Activated CD4-positive, alpha-beta memory T cell treated with anti-CD3 and anti-CD28 coated beads, Interleukin-2, amount 10 ng/mL, durations not matched to agents 7 days and 5 days (primary cell): ENCODE measurements around the gene RSBN1L. TPM values are rescaled to one million over a fixed set of nuclear protein-coding genes. Genes with fewer than 3 reads are reported as not detected.
A peak's percentile ranks its signal among the peaks of the same experiment; 100 is the strongest.
"Not testable (repeated sequence)": the region's sequence is repeated elsewhere in the genome, so short reads cannot be mapped to it uniquely, and the experiment has no call there.

Source experiments
- CTCF ChIA-PET: fragments of 350-600 bp; sonication (Branson Sonifier 250); formaldehyde crosslinking; loops from one replicate; lab custom pipeline; 2021; ENCODE audit warnings: antibody characterized with exemption, inconsistent platforms; lab: Charles Lee
- POLR2A ChIA-PET: fragments of 350-600 bp; sonication (Branson Sonifier 250); formaldehyde crosslinking; loops from one replicate; lab custom pipeline; 2021; ENCODE audit warnings: antibody characterized with exemption; lab: Charles Lee
- DNase-seq: peaks from one replicate; pipeline ENCODE4 v3.0.0-alpha.2; 2020
- H3K27ac Mint-ChIP-seq: one replicate; pipeline ENCODE4 v1.8.0; 2021; ENCODE audit warnings: mild to moderate bottlenecking, mixed read lengths
- H3K27me3 Mint-ChIP-seq: one replicate; pipeline ENCODE4 v1.8.0; 2021; ENCODE audit warnings: mixed read lengths
- H3K36me3 Mint-ChIP-seq: one replicate; pipeline ENCODE4 v1.8.0; 2021; ENCODE audit warnings: low read depth, mixed read lengths
- H3K4me1 Mint-ChIP-seq: one replicate; pipeline ENCODE4 v1.8.0; 2021; ENCODE audit warnings: mixed read lengths
- H3K4me3 Mint-ChIP-seq: one replicate; pipeline ENCODE4 v1.8.0; 2021; ENCODE audit warnings: mild to moderate bottlenecking, mixed read lengths
- H3K9me3 Mint-ChIP-seq: one replicate; pipeline ENCODE4 v1.8.0; 2021; ENCODE audit warnings: mixed read lengths
- total RNA-seq, 2 experiments: library from RNA; stranded (reverse); gene quantifications; one replicate each; pipeline ENCODE4 v1.2.3, GENCODE V29; 2021

RSBN1L gene
- total RNA-seq: 10 to 100 TPM; 28.7 to 29.5 TPM

- CTCF ChIA-PET: interaction anchor here (0.6 to 3.7 kb wide), 7 partner anchors 9 to 324 kb away, joined by 3 to 12 read pairs (median 3); partner anchors contain the start of genes PHTF2 and TMEM60
- POLR2A ChIA-PET: interaction anchor here (0.6 to 3.0 kb wide), 16 partner anchors 9 to 238 kb away, joined by 3 to 23 read pairs (median 4); partner anchors contain the start of genes PHTF2 and TMEM60
- peak within 1 kb of the TSS; percentile 98 for H3K4me3 Mint-ChIP-seq
- peaks cover 30% of the 10 kb centered on the region for H3K36me3 Mint-ChIP-seq
- H3K9me3 Mint-ChIP-seq: peaks cover under 1% of the 10 kb centered on the region
- peak within 1 kb of the TSS; percentile 94 for H3K27ac Mint-ChIP-seq
- H3K27me3 Mint-ChIP-seq: no peaks in the 10 kb centered on the region
- H3K4me1 Mint-ChIP-seq: peaks cover 48% of the 10 kb centered on the region
- peak; percentile 99 for DNase-seq
These were observed at the start of gene RSBN1L for GRCh38 chr7:77696057-77696642. Gene RSBN1L (plus strand): TSS chr7:77696459. CDS start chr7:77696470, 11 bp downstream.

GRCh38 chr7:77648742-77649338 lies 47.4 kb upstream of the RSBN1L start:
- H3K27ac Mint-ChIP-seq: no peak overlapping the region
- H3K9me3 Mint-ChIP-seq: no peaks in the 10 kb centered on the region
- no peaks in the 10 kb centered on the region for H3K27me3 Mint-ChIP-seq
- H3K4me1 Mint-ChIP-seq: no peaks in the 10 kb centered on the region
- H3K36me3 Mint-ChIP-seq: no peaks in the 10 kb centered on the region
- H3K4me3 Mint-ChIP-seq: no peak overlapping the region
- ChIA-PET CTCF (interaction anchor here (0.7 to 1.9 kb wide), 4 partner anchors 8 to 371 kb away, joined by 5 to 7 read pairs (median 6); no protein-coding TSS in a partner anchor), POLR2A (no interaction called here)
- no peak for DNase-seq

GRCh38 chr7:77649716-77650349 lies 46.4 kb upstream of the RSBN1L start:
- Mint-ChIP-seq H3K27ac (no peak overlapping the region), H3K4me1 (no peaks in the 10 kb centered on the region), H3K9me3 (no peaks in the 10 kb centered on the region), H3K27me3 (no peaks in the 10 kb centered on the region), H3K4me3 (no peak overlapping the region), H3K36me3 (no peaks in the 10 kb centered on the region)
- DNase-seq: no peak
- ChIA-PET POLR2A (no interaction called here), CTCF (interaction anchor here (1.2 to 3.4 kb wide), 9 partner anchors 9 to 371 kb away, joined by 3 to 28 read pairs (median 8); partner anchors contain the start of gene RSBN1L)

GRCh38 chr7:77651575-77652162 lies 44.6 kb upstream of the RSBN1L start:
- H3K27me3 Mint-ChIP-seq: no peaks in the 10 kb centered on the region
- ChIA-PET POLR2A (interaction anchor here (1.6 kb wide), 1 partner anchor 46 kb away, joined by 5 read pairs; no protein-coding TSS in a partner anchor), CTCF (interaction anchor here (0.6 to 4.0 kb wide), 51 partner anchors 8 to 406 kb away, joined by 3 to 35 read pairs (median 4); partner anchors contain the start of genes PHTF2, RSBN1L and TMEM60)
- H3K9me3 Mint-ChIP-seq: no peaks in the 10 kb centered on the region
- peak; percentile 23 for DNase-seq
- H3K36me3 Mint-ChIP-seq: no peaks in the 10 kb centered on the region
- no peak overlapping the region for H3K4me3 Mint-ChIP-seq
- H3K4me1 Mint-ChIP-seq: no peaks in the 10 kb centered on the region
- H3K27ac Mint-ChIP-seq: no peak overlapping the region

GRCh38 chr7:77652826-77653225 lies 43.4 kb upstream of the RSBN1L start:
- not testable (repeated sequence) for H3K36me3 Mint-ChIP-seq, DNase-seq, H3K27ac Mint-ChIP-seq, H3K4me3 Mint-ChIP-seq, H3K9me3 Mint-ChIP-seq, H3K27me3 Mint-ChIP-seq, H3K4me1 Mint-ChIP-seq
- CTCF ChIA-PET: interaction anchor here (0.7 to 4.0 kb wide), 7 partner anchors 21 to 388 kb away, joined by 3 to 35 read pairs (median 5); no protein-coding TSS in a partner anchor
- POLR2A ChIA-PET: interaction anchor here (1.6 kb wide), 1 partner anchor 45 kb away, joined by 5 read pairs; no protein-coding TSS in a partner anchor

- CTCF ChIA-PET: interaction anchor here (1.0 to 4.0 kb wide), 5 partner anchors 20 to 387 kb away, joined by 3 to 24 read pairs (median 5); no protein-coding TSS in a partner anchor
- POLR2A ChIA-PET: no interaction called here
- no peak overlapping the region for H3K27ac Mint-ChIP-seq
- no peaks in the 10 kb centered on the region for H3K9me3 Mint-ChIP-seq
- no peaks in the 10 kb centered on the region for H3K27me3 Mint-ChIP-seq
- no peaks in the 10 kb centered on the region for H3K36me3 Mint-ChIP-seq
- no peak for DNase-seq
- H3K4me1 Mint-ChIP-seq: no peaks in the 10 kb centered on the region
- H3K4me3 Mint-ChIP-seq: no peak overlapping the region
These were observed 42.7 kb upstream of the RSBN1L start for GRCh38 chr7:77653572-77653971.

GRCh38 chr7:77655356-77655755 lies 40.9 kb upstream of the RSBN1L start:
- no peaks in the 10 kb centered on the region for H3K36me3 Mint-ChIP-seq
- no peak for DNase-seq
- no peak overlapping the region for H3K4me3 Mint-ChIP-seq
- CTCF ChIA-PET: interaction anchor here (0.6 to 3.7 kb wide), 4 partner anchors 102 to 385 kb away, joined by 3 to 24 read pairs (median 3); no protein-coding TSS in a partner anchor
- POLR2A ChIA-PET: no interaction called here
- H3K27me3 Mint-ChIP-seq: no peaks in the 10 kb centered on the region
- no peaks in the 10 kb centered on the region for H3K4me1 Mint-ChIP-seq
- H3K9me3 Mint-ChIP-seq: no peaks in the 10 kb centered on the region
- no peak overlapping the region for H3K27ac Mint-ChIP-seq

- POLR2A ChIA-PET: no interaction called here
- no peaks in the 10 kb centered on the region for H3K36me3 Mint-ChIP-seq
These were observed 40.3 kb upstream of the RSBN1L start for GRCh38 chr7:77655836-77656455.

GRCh38 chr7:77657427-77658224 lies 38.6 kb upstream of the RSBN1L start:
- H3K36me3 Mint-ChIP-seq: no peaks in the 10 kb centered on the region
- H3K4me3 Mint-ChIP-seq: no peak overlapping the region
- POLR2A ChIA-PET: no interaction called here
- no peak for DNase-seq
- no peaks in the 10 kb centered on the region for H3K27me3 Mint-ChIP-seq
- H3K9me3 Mint-ChIP-seq: no peaks in the 10 kb centered on the region
- H3K27ac Mint-ChIP-seq: no peak overlapping the region
- CTCF ChIA-PET: interaction anchor here (0.6 to 4.1 kb wide), 21 partner anchors 9 to 383 kb away, joined by 3 to 49 read pairs (median 5); partner anchors contain the start of gene RSBN1L
- no peaks in the 10 kb centered on the region for H3K4me1 Mint-ChIP-seq

More at GRCh38 chr7:77655836-77656455, 40.3 kb upstream of the RSBN1L start:
- no peaks in the 10 kb centered on the region for H3K4me1 Mint-ChIP-seq
- DNase-seq: no peak
- CTCF ChIA-PET: interaction anchor here (0.6 to 3.7 kb wide), 6 partner anchors 42 to 385 kb away, joined by 3 to 24 read pairs (median 4); no protein-coding TSS in a partner anchor
- H3K27ac Mint-ChIP-seq: no peak overlapping the region
- no peaks in the 10 kb centered on the region for H3K27me3 Mint-ChIP-seq
- H3K4me3 Mint-ChIP-seq: no peak overlapping the region
- H3K9me3 Mint-ChIP-seq: no peaks in the 10 kb centered on the region

GRCh38 chr7:77658928-77659327 lies 37.3 kb upstream of the RSBN1L start:
- H3K36me3 Mint-ChIP-seq: no peaks in the 10 kb centered on the region
- POLR2A ChIA-PET: interaction anchor here (1.1 kb wide), 1 partner anchor 98 kb away, joined by 7 read pairs; no protein-coding TSS in a partner anchor
- CTCF ChIA-PET: interaction anchor here (1.0 to 4.1 kb wide), 11 partner anchors 7 to 382 kb away, joined by 3 to 49 read pairs (median 6); partner anchors contain the start of gene RSBN1L
- no peaks in the 10 kb centered on the region for H3K27me3 Mint-ChIP-seq
- no peak for DNase-seq
- no peaks in the 10 kb centered on the region for H3K4me1 Mint-ChIP-seq
- no peak overlapping the region for H3K4me3 Mint-ChIP-seq
- no peaks in the 10 kb centered on the region for H3K9me3 Mint-ChIP-seq
- no peak overlapping the region for H3K27ac Mint-ChIP-seq

GRCh38 chr7:77661816-77662215 lies 34.4 kb upstream of the RSBN1L start:
- ChIA-PET POLR2A (no interaction called here), CTCF (interaction anchor here (1.0 kb wide), 1 partner anchor 279 kb away, joined by 3 read pairs; no protein-coding TSS in a partner anchor)
- no peak overlapping the region for H3K27ac Mint-ChIP-seq
- H3K4me3 Mint-ChIP-seq: no peak overlapping the region
- no peaks in the 10 kb centered on the region for H3K36me3 Mint-ChIP-seq
- no peak for DNase-seq
- no peaks in the 10 kb centered on the region for H3K4me1 Mint-ChIP-seq
- H3K9me3 Mint-ChIP-seq: no peaks in the 10 kb centered on the region
- no peaks in the 10 kb centered on the region for H3K27me3 Mint-ChIP-seq
